ENCODE measurements around the gene C1orf21. TPM values are rescaled to one million over a fixed set of nuclear protein-coding genes. Genes with fewer than 3 reads are reported as not detected.

C1orf21 gene
- total RNA-seq, 1 donor from 2014 or later, result 15.6 TPM

DNA sequence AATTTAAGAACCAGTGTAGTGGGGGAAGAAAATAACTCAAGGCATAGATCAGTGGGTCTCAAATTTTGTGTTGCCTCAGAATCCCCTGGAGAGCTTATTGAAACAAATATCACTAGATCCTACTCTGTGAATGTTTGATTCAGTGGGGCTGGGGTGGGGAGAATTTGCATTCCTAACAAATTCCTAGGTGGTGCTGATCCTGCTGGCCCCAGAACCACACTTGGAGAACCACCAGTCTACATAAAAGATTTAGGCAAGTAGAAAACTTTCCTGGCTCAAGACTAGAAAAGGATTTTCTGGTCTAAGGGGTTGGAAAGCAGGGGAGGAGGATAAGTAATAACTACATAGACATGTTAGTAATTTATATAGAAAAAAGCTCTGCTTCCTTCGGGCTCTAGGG, 34.1 kb upstream of the C1orf21 start:
- no peak overlapping the region for H3K4me3 Mint-ChIP-seq (ENCODE audit: unreplicated experiment)
- DNase-seq (ENCODE audit: low spot score), result no peak
- H3K27me3 Mint-ChIP-seq (ENCODE audit: low read depth), result no peaks in the 10 kb centered on the region
- peaks cover 4% of the 10 kb centered on the region for H3K4me1 Mint-ChIP-seq (ENCODE audit: low read depth)
- no peaks in the 10 kb centered on the region for H3K36me3 Mint-ChIP-seq (ENCODE audit: low read depth)
- H3K9me3 Mint-ChIP-seq (ENCODE audit: low read depth), result no peaks in the 10 kb centered on the region
- H3K27ac Mint-ChIP-seq (ENCODE audit: unreplicated experiment), result no peak overlapping the region
- TF ChIP-seq, protein P1, sequence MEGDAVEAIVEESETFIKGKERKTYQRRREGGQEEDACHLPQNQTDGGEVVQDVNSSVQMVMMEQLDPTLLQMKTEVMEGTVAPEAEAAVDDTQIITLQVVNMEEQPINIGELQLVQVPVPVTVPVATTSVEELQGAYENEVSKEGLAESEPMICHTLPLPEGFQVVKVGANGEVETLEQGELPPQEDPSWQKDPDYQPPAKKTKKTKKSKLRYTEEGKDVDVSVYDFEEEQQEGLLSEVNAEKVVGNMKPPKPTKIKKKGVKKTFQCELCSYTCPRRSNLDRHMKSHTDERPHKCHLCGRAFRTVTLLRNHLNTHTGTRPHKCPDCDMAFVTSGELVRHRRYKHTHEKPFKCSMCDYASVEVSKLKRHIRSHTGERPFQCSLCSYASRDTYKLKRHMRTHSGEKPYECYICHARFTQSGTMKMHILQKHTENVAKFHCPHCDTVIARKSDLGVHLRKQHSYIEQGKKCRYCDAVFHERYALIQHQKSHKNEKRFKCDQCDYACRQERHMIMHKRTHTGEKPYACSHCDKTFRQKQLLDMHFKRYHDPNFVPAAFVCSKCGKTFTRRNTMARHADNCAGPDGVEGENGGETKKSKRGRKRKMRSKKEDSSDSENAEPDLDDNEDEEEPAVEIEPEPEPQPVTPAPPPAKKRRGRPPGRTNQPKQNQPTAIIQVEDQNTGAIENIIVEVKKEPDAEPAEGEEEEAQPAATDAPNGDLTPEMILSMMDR (IDR thresholded peaks at IDR 0.05), result no peak

DNA sequence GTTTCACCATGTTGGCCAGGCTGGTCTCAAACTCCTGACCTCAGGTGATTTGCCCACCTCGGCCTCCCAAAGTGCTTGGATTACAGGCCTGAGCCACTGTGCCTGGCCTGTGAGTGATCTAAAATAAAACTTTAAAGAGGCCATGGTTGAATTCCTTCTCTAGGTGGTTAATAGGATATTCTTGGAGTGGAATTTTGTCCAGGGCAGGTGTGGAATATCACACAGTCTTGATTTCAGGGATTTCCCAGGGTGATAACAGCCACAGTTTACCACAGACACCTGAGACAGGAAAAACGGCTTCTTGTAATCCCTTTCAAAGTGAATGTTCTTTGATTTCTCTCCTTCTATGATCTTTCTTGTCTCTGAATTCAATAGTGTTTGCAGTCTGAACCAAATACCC, 32.1 kb upstream of the C1orf21 start:
- no peak for DNase-seq (ENCODE audit: low spot score)
- Mint-ChIP-seq H3K4me3 (ENCODE audit: unreplicated experiment) (no peak overlapping the region), H3K27me3 (ENCODE audit: low read depth) (no peaks in the 10 kb centered on the region), H3K36me3 (ENCODE audit: low read depth) (no peaks in the 10 kb centered on the region), H3K9me3 (ENCODE audit: low read depth) (no peaks in the 10 kb centered on the region), H3K27ac (ENCODE audit: unreplicated experiment) (no peak overlapping the region), H3K4me1 (ENCODE audit: low read depth) (peaks cover 4% of the 10 kb centered on the region)
- TF ChIP-seq, protein P1 (IDR thresholded peaks at IDR 0.05), result no peak

DNA sequence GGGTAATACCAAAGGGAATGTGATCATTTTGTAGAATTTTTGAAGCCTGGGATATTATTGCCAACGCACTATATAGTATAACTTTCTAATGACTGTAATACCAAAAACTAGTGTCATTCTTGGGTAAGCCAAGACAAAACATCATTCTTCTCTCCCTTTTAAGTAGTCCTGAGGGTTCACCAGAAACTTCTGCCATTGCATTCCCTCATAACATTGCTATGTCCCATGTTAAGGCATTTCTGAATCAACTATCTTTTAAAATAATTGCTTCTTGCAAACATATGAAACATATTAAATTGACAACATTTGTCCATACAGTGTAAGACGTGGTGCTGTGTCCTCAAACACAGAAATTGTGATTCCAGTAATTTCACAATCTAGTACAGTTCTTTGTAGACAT, 29.9 kb upstream of the C1orf21 start:
- no peaks in the 10 kb centered on the region for H3K36me3 Mint-ChIP-seq (ENCODE audit: low read depth)
- no peak overlapping the region for H3K27ac Mint-ChIP-seq (ENCODE audit: unreplicated experiment)
- TF ChIP-seq, protein P1 (IDR thresholded peaks at IDR 0.05), result no peak
- peaks cover 6% of the 10 kb centered on the region for H3K4me1 Mint-ChIP-seq (ENCODE audit: low read depth)
- H3K4me3 Mint-ChIP-seq (ENCODE audit: unreplicated experiment), result no peak overlapping the region
- no peak for DNase-seq (ENCODE audit: low spot score)
- no peaks in the 10 kb centered on the region for H3K9me3 Mint-ChIP-seq (ENCODE audit: low read depth)
- H3K27me3 Mint-ChIP-seq (ENCODE audit: low read depth), result no peaks in the 10 kb centered on the region

DNA sequence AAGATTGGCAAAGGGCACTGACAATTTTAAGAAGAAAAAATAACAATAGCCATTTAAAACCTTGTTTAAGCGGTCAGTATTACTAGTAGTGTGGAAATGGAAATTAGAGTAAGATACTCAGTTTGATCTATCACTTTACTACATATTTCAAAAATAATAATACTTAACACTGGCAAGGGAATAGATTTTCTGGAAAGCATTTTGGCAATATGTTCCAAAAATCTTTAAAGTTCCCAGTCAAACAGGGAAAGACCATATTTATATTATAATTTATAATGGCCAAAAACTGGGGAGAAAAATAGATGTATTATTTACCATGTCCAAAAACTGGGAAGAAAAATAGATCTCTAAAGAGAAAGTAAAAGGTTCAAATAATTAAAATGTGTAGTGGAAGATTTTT, 28.6 kb upstream of the C1orf21 start:
- H3K27me3 Mint-ChIP-seq (ENCODE audit: low read depth), result no peaks in the 10 kb centered on the region
- H3K36me3 Mint-ChIP-seq (ENCODE audit: low read depth), result no peaks in the 10 kb centered on the region
- peaks cover 3% of the 10 kb centered on the region for H3K4me1 Mint-ChIP-seq (ENCODE audit: low read depth)
- H3K9me3 Mint-ChIP-seq (ENCODE audit: low read depth), result no peaks in the 10 kb centered on the region
- DNase-seq (ENCODE audit: low spot score), result no peak
- TF ChIP-seq, protein P1 (IDR thresholded peaks at IDR 0.05), result no peak
- H3K27ac Mint-ChIP-seq (ENCODE audit: unreplicated experiment), result no peak overlapping the region
- no peak overlapping the region for H3K4me3 Mint-ChIP-seq (ENCODE audit: unreplicated experiment)

DNA sequence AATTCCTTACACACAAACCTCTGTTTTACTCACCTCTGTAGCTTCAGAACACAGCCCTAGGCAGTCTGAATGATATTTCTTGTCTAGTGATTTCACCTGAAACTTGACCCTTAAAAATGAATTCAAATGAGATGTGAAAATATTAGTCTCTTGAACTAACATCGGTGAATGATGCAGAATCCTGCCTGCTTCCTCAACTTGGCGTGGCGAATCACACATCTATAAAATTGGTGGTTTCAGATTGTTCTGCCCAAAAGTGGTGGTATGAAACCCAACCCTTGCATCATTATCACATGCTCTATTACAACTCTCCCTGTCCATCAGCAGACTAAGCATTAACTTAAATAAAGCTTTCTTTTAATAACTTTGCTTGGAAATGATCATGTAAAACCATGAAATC, 26.9 kb upstream of the C1orf21 start:
- peaks cover 3% of the 10 kb centered on the region for H3K4me1 Mint-ChIP-seq (ENCODE audit: low read depth)
- no peaks in the 10 kb centered on the region for H3K9me3 Mint-ChIP-seq (ENCODE audit: low read depth)
- no peak for DNase-seq (ENCODE audit: low spot score)
- no peak overlapping the region for H3K27ac Mint-ChIP-seq (ENCODE audit: unreplicated experiment)
- no peak overlapping the region for H3K4me3 Mint-ChIP-seq (ENCODE audit: unreplicated experiment)
- TF ChIP-seq, protein P1 (IDR thresholded peaks at IDR 0.05), result no peak
- H3K36me3 Mint-ChIP-seq (ENCODE audit: low read depth), result no peaks in the 10 kb centered on the region
- H3K27me3 Mint-ChIP-seq (ENCODE audit: low read depth), result no peaks in the 10 kb centered on the region
